Skeletal muscle tissue (tissue), 4 donors: ENCODE measurements around the gene SCG3. TPM values are rescaled to one million over a fixed set of nuclear protein-coding genes. Genes with fewer than 3 reads are reported as not detected.

ENCODE experiments used
- H3K27ac ChIP-seq: one replicate; pipeline ENCODE4 v1.7.0; 2013; ENCODE audit warnings: mild to moderate bottlenecking, low read depth, low read length, inconsistent platforms
- H3K27me3 ChIP-seq, 3 donors: one replicate each; pipeline ENCODE4 v1.7.0; 2013; ENCODE audit warnings: low read length in 3 of 3; ENCODE audit not compliant: control insufficient read depth in 3 of 3, insufficient read depth in 3 of 3
- H3K36me3 ChIP-seq, 3 donors: one replicate each; pipeline ENCODE4 v1.7.0; 2013; ENCODE audit warnings: low read length in 3 of 3; ENCODE audit not compliant: control insufficient read depth in 3 of 3, insufficient read depth in 3 of 3
- H3K4me1 ChIP-seq, 3 donors: one replicate each; pipeline ENCODE4 v1.7.0; 2013; ENCODE audit warnings: low read length in 3 of 3, mild to moderate bottlenecking in 3 of 3; ENCODE audit not compliant: control insufficient read depth in 3 of 3, insufficient read depth in 3 of 3
- H3K4me3 ChIP-seq, 3 donors: one replicate each; pipeline ENCODE4 v1.7.0; 2013; ENCODE audit warnings: low read length in 3 of 3
- H3K9ac ChIP-seq, 3 donors: one replicate each; pipeline ENCODE4 v1.7.0; 2013; ENCODE audit warnings: low read length in 3 of 3, mild to moderate bottlenecking in 3 of 3, moderate library complexity in 2 of 3, low read depth in 1 of 3
- H3K9me3 ChIP-seq, 3 donors: one replicate each; pipeline ENCODE4 v1.7.0; 2013; ENCODE audit warnings: low read length in 3 of 3; ENCODE audit not compliant: control insufficient read depth in 3 of 3
- total RNA-seq: library from RNA; depleted of rRNA; stranded (reverse); fragments of >200 nt; gene quantifications from one replicate; pipeline ENCODE4 v1.2.3, GENCODE V29; 2014
- donor health status: Osteomylitis.

SCG3 gene
- total RNA-seq, 1 donor from 2014 or later = under 0.01 TPM

DNA sequence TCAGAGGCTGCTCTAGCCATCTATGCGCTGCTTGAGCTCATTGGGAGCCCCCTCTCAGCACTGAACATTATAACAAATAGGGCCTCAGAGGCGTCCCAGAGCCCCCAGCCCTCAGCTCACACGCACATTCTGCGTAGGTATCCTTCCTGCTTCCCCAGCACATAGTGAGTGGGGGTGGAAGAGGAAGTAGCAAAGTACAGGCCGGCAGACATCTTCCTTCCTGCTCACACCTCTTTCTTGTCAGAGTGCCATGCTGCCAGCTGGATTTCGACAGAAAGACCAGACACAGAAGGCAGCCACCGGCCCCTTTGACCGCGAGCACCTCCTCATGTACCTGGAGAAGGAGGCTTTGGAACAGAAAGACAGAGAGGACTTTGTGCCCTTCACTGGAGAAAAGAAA lies 86.7 kb downstream of the SCG3 start:
- H3K9ac ChIP-seq = no peak overlapping the region
- H3K27ac ChIP-seq = no peak overlapping the region
- H3K27me3 ChIP-seq = no peaks in the 10 kb centered on the region
- no peak overlapping the region for H3K4me3 ChIP-seq
- H3K9me3 ChIP-seq = no peaks in the 10 kb centered on the region
- H3K36me3 ChIP-seq = peaks cover 4 to 10% (median 6%) of the 10 kb centered on the region in 3 donors
- H3K4me1 ChIP-seq = peaks cover 0 to 3% (median 0%) of the 10 kb centered on the region in 3 donors

Other genes starting within 250 kb of the SCG3 start
- gene DMXL2, start 58.7 kb upstream of the SCG3 start, total RNA-seq = 20.9 TPM
- gene LYSMD2, start 56.2 kb downstream of the SCG3 start, total RNA-seq = 9.4 TPM
- gene TMOD2, start 70.1 kb downstream of the SCG3 start, total RNA-seq = 8.4 TPM
- gene TMOD3, start 148.2 kb downstream of the SCG3 start, total RNA-seq = 19.8 TPM